GM19023 (cell line): Measurements from ENCODE around the gene XXYLT1.

Experiments
- ATAC-seq: cut with Tn5 transposase; IDR thresholded peaks from one replicate; pipeline ENCODE4 v1.9.1; 2021; ENCODE audit warnings: mild to moderate bottlenecking, moderate library complexity; ENCODE audit not compliant: unreplicated experiment

Gene XXYLT1

DNA sequence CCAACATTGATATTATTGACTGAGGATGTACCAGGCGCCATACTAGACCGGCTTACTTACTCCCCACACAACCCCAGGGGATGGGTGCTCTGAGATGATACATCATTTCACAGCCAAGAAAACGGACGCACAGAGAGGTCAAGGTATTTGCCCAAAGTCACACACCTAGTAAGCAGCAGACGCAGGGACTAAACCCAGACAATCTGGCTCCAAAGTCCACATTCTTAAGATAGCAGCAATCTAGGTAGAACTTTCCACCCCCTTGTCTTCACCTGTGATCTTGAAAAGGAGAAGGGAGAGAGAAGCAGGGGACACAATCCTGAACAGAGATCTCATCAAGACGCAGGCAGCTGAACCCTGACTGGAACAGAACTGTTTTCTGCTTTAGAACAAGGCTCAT lies 200.6 kb downstream of the XXYLT1 start:
- ATAC-seq, result no peak

DNA sequence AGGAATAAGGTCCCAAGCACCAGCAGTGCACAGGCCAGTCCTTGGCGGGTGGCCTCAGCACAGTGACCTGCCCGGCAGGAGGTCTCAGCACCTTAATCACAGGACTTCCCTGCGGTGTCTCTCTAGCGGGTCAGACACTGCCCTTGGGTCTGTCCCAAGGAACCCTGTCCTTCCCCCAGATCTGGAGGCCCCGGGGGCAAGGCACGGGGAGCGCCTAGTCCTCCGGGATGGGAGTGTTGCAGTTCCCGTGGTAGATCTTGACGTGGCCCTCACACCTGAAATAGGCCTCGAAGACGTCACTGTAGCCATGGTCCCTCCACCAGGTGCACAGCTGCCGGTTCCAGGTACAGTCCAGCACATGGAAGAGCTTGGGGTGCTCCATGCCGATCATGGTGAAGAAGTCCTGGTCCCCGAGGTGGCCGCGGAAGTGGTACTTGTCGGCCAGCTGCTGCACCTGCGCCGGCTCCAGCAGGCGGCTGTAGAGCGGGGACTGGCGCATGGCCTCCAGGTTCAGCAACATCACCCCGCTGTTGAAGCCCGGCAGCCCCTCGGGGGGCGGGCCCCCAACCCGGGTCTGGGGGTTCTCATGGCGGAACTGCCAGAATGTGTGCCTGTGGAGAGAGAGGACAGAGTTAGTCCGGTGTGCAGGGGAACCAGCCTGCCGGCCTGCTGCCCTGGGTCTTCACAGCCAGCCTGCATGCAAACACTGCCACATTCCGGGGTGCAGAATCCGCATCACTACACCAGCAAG lies 201.3 kb downstream of the XXYLT1 start:
- ATAC-seq, result no peak

DNA sequence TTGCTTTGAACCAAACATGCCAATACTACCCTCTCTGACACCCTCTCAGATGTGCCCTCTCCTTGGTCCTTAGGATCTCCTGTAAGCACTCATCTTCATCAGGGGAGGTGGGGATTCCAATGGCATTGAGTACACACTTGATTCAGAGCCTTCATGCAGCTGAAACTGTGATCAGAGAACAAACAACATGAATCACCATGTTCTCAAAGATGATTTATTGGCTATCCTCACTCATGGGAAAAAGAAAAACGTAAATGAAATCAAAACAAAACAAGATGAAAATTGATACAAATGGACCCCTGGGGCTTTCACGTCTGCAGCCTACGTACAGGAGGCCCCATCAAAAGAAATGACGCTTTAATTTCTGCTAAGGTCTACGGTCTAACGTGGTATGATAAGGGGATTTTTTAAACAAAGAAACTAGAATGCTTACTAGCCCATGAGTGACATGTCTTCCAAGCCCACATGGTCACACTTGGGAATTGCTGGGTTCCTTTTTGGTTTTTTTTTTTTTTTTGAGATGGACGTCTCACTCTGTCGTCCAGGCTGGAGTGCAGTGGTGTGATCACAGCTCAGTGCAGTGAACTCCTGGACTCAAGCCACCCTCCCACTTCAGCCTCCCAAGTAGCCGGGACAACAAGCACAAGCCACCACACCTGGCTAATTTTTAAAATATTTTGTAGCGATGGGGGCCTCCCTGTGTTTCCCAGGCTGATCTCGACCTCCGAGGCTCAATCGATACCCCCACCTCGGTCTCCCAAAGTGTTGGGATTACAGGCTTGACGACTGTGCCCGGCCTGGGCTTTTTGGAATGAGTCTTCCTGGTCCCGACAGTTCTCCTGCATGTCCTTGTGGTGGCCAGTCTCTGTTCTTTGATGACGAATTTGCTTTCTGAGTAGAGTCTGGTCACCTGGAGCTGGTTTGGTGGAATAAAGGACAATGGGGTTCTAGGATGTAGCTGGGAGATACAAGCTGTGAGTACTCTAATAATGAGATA lies 202.6 kb downstream of the XXYLT1 start:
- no peak for ATAC-seq

DNA sequence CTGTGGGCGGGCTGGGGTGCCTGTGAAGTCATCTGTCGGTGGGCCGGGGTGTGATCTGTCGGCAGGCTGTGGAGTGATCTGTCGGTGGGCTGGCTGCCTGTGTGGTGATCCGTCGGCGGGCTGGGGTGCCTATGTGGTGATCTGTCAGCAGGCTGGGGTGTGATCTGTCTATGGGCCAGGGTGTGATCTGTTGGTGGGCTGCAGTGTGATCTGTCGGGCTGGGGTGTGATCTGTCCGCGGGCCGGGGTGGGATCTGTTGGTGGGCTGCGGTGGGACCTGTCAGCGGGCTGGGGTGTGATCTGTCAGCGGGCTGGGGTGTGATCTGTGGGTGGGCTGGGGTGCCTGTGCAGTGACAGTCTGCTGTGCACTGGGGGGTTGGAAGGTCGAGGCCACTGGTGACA lies 204.5 kb downstream of the XXYLT1 start:
- no peak for ATAC-seq

DNA sequence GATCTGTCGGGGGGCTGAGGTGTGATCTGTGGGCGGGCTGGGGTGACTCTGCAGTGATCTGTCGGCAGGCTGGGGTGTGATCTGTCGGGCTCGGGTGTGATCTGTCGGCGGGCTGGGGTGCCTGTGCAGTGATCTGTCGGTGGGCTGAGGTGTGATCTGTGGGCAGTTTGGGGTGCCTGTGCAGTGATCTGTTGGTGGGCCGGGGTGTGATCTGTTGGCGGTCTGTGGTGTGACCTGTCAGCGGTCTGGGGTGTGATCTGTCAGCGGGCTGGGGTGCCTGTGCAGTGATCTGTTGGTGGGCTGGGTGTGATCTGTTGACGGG lies 205.1 kb downstream of the XXYLT1 start:
- ATAC-seq, result no peak

DNA sequence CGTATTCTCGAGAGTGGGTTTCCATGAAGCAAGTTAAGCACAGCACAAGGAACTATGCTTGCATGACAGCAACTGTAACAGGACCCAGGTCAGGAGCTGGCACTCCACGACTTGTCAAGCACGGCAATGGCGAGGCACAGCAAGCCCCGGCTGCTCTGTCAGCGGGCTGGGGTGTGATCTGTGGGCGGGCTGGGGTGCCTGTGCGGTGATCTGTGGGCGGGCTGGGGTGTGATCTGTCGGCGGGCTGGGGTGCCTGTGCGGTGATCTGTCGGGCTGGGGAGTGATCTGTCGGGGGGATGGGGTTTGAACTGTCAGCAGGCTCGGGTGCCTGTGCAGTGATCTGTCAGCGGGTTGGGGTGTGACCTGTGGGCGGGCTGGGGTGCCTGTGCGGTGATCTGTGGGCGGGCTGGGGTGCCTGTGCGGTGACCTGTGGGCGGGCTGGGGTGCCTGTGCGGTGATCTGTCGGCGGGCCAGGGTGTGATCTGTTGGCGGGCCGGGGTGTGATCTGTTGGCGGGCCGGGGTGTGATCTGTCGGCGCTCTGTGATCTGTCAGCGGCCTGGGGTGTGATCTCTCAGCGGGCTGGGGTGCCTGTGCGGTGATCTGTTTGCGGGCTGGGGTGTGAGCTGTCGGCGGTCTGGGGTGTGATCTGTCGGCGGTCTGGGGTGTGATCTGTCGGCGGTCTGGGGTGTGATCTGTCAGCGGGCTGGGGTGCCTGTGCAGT lies 205.7 kb downstream of the XXYLT1 start:
- ATAC-seq, result no peak

DNA sequence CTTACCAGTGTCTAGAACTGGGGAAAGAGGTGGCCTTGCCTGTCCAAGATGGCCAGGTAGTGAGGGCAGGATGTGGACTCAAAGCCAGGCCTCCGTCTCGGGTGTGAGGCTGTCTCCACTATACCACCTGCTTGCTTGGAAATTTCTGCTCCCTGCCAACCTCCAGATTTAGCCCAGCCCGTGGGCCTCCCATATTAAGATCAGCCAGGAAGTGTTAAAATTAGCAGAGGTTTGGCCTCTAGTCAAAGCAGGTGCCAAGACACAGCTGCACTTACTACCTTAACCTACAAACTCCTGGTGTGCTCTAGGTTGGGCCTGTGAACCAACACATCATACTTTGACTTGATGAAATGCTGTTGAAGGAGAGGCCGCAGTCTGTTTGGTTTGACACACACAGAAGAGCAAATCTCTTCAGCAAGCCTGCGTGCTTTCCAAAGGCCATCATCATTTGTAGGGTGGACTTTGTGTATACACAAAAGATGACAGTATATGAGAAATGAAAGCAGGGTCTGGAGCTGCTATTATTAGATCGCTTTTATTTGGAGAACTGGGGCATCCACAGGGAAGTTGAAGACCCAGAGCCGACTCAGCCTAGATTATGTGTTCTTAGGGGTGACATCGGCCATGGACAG lies 206.5 kb downstream of the XXYLT1 start:
- ATAC-seq, result no peak

DNA sequence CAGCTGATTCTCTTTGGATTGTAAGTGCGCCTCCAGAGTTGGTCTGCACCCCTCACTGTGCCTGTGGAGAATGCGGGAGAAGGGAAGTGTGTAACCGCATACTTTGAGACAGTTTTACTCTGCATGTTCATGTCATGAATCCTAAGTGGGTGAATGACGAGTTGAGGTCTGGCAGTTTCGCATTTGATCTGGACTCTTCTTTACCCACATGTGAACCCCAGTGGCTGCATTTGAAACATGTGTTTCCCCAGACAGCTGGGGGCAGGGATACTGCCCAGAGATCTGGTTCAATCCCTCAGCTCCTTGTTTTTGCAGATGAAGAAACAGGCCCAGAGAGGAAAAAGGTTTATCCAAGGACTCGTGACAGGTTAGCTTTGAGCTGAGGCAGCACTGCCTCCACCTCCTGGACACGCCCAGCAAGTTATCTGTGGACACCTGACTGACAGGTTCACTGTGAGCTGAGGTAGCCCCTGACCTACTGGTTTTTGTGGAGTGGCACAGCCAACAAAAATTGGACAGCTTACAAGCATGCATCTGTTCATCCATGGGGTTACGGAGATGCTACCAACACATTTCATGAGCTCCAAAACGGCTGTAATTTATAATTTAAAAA lies 207.3 kb downstream of the XXYLT1 start:
- no peak for ATAC-seq

DNA sequence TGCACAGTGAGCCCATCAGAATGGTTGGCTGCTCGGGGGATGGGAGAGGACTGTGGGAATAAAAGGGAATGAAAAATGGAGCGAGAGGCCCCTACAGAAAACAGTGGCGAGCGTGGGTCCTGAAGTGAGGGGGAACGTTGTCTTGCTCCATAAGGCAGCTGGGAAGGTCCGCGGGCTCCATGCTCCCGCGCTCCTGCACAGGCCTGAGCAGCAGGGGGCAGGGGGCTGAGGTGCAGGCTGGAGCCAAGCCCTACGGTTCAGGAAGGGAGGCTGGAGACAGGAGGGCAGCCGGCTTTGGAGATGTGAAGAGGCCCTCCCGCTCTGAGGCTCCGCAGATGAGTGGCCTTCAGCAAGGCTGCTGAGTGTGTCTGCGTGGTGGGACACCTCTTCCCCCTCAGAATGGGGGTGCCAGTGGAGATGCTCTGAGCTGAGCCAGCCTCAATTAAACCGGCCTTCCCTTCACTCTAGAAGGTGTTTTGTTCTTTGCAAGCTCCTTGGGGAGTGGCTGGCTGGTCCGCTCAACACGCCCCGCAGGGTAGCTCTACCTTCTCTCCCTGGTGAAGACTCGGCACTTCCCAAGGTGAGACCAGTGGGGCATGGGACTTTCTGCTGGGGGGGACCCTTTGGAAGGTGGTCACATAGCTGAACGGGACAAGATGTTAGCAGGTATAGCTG lies 208.0 kb downstream of the XXYLT1 start:
- no peak for ATAC-seq

DNA sequence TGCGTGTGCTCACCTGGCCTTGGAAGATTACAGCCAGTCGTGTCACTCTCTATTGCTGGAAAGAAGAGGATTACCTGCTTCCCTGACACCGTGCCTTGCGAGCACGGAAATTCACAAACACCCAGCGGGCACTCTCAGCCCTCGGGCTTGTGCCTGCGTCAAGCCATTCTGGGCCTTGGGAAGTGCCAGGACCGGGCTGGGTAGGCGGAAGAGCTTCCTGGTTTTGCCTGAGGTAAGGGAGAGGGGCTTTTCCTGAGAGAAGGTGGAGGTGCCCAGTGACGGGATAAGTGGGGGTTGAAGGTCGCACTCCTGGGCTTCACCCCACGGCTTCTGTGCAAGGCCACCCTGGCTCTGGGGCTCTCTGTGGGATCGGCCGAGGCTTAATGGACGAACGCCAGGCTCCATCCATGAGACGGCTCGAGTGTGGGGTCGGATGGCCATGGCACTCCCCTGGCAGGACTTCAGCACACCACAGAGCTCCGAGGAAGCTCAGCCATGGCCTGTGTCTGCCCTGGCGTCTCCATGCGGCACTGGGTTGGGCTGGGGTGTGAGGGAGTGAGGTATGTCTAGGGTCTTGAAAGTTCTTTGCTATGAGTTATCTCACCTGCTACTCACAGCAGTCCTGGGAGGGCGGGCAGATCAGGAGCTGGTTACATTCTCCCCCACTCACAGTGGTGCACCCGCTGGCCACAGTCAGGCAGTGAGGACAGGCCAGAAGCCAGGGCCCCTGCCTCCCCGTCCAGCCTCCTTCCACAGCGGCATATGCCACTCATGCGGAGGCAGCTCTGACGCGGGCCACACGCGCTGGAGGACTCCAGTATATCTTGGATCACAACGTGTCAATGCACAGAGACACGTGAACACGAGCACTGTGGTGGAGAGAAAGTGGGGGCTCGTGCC lies 209.0 kb downstream of the XXYLT1 start:
- no peak for ATAC-seq

DNA sequence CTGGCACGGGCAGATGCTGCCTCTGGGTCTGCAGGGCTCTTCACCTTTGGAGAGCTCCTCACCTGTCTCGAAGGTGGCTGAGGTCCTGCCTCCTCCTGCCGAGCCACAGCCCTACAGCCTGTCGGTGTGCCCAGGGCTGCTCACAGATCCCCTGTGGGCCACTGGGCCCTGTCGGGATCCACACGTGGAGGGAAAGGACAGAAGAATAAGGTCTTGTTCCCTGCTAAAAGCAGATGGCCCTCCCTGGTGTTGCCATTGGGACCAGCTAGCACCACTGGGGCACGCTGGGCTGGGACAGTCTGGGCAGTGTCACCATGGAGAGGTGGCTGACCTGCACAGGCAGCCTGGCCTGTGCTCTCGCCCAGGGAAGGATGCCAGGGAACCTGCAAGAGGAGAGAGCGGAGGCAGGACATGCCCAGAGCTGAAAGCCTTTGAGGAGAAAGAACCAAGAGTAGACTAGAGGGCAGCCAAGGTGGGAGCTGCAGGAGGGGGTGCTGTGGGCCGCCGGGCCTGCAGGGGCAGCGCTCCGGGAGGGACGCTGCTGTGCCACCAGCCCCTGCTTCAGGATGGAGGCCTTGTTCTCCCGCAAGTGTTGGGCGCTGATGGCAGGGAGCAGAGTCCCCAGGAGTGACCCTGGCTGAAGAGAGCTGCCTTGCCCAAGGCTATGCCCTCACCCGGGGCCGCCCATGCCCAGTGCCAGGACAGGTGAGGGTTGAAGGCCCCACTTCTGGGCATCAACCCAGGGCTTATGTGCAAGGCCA lies 210.2 kb downstream of the XXYLT1 start:
- no peak for ATAC-seq

DNA sequence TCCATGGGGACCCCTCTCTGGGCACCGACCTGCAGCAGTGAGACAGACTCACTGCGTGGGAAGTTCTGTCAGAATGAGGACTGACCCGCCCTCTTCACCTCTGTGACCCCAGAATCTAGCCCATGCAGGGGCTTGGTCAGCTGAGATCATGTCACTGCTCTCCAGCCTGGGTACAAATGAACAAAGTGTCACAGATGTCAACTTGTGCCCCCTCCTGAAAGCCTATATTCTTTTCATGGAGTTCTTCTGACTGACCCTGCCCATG lies 210.8 kb downstream of the XXYLT1 start:
- ATAC-seq, result no peak

DNA sequence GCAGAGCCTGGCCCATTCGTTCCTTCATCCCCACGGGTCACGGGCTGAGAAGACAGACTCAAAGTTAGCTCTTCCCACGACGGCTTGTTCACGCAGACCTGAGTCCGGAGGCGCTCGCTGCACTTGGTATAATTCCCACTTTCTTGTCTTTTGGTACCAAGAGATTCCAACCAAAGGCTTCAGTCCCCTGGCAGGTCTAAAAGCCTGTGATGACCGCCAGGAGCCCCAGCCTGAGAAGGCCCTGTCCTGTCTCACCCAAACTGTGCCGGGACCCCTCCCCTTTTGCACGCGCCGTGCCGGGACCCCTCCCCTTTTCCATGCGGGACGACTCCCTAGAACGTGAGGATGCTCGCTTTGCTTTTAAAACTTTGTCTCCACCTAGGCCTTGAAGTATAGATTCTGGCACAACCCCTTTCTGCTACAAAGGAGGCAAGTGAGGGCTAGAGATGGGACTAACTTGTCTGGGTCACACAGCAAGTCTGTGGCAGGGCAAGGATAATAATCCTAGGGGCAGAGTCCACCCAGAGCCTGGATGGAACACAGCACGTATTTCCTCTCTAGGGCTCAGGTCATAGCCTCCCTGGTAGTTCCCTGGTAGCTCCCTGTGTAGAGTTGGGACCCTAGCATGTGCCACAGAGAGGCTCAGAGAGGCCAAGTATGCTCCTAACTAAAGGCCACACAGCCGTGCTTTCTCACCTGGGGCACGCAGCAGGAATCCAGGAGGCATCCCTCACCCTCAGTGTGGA lies 211.3 kb downstream of the XXYLT1 start:
- no peak for ATAC-seq

DNA sequence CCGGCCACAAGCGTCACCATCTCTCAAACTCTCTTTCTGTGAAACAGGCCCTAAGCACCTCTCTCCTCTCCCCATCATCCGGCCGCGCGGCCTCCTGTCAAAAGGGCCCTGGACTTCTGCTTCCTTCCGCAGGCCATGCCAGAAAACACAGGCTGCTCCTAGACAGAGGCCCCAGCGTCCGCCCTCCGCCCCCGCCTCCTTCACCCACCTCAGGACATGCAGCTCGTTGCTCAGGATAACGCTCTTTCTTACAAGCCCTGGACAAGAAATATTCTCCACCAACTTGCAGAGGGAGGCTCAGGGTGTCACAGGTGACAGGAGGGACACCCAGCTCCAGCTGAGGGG lies 212.0 kb downstream of the XXYLT1 start:
- no peak for ATAC-seq

DNA sequence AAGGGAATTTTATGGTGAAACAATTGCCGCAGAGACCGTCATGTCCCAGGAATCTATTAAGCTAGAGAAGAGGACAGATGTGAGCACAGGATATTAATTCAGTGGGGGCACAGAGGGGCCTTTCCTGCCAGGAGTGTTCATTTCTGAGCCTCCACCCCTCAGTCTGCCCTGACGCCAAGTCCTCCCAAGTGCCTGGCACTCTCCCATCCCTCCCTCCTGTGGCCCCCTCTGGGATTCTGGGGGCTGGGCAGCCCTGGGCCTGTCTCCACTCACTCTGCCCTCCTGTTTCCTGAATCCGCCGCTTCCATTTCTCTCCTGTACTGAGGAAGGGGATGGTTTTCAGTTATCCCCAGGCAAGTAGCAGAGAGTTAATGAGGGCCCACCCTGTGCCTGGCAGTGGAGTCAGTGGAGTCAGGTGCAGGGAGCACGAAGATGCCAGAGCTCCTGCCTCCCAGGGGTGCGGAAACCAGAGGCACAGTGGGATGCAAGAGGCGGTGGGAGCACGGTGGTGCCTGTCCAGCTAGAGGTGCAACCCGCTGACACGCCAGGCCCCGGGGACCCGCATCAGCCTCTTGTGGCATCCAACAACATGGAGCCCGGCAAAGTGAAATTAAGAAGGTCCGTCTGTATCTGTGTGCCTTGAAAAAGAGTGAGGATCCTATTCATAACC lies 212.5 kb downstream of the XXYLT1 start:
- no peak for ATAC-seq

DNA sequence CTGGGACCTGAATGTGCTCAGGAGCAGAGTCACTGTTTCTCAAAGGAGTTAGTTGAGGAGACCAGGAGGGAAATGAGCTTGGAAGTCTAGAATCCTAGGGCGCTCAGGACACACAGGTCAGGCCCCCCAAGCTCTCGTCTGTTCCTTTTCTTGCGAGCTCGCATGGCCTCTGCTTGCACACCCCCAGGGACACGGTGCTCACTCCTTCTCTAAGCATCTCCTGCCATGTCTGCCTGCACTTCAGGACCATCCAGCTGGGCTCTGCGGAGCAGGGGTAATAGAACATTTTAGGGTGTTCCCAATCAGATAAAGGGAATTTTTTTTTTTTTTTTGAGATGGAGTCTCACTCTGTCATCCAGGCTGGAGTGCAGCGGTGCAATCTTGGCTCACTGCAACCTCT lies 213.2 kb downstream of the XXYLT1 start:
- ATAC-seq, result no peak

DNA sequence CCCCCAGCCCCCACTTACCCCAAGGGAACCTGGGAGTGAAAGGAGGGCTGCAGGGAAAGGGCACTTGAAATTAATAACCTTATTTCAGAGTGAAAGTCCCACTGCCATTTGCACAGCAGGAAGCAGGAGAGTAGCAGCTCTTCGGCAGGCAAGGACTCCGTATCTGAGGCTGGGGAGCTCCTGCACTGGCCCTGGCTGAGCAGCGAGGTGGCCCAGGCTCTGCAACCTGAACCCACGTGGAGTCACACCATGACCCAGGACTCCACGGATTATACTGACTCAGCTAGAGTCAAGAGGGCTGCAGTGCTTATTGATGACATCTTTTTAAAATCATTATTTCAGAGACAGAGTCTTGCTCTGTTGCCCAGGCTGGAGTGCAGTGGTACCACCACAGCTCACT lies 214.5 kb downstream of the XXYLT1 start:
- ATAC-seq, result no peak

DNA sequence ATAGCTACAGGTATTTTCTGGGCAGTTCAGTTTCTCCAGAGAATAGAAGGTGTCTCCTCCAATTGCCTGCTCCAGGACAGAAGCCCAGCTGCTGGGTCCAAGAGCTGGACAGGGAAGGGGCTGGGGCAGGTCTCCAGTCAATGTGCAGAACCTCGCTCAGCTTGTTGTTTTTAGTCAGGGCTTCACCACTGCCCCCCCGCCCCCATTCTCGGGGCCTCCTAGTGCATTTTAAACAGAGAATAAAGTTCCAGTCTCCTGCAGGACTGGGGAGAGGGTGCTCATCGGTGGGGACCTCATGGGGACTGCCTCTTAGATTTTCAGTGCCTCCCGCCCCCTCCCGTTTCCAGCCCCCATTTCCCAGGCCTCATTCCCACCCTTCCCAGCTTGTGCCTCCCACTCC lies 216.6 kb downstream of the XXYLT1 start:
- no peak for ATAC-seq
